Measurements from ENCODE around the gene BORCS5. TPM values are rescaled to one million over a fixed set of nuclear protein-coding genes. Genes with fewer than 3 reads are reported as not detected.

Gene BORCS5
- total and polyA plus RNA-seq, 7 donors = 4.3 to 13.3 (median 11.0) TPM

- ATAC-seq (no peak), DNase-seq (no peak)
- intact Hi-C loops (cut with DNase I) = no loop called here
- H3K9me3 ChIP-seq = peaks cover 15% of the 10 kb centered on the region
- H3K27me3 ChIP-seq (ENCODE audit: insufficient read depth in 3 of 3, low read length in 2 of 3) = no peaks in the 10 kb centered on the region
- H3K4me1 ChIP-seq = peaks cover 8% of the 10 kb centered on the region
- no peak overlapping the region for H3K27ac ChIP-seq
- H3K36me3 ChIP-seq (ENCODE audit: insufficient read depth in 1 of 2, low read depth in 1 of 2) = no peaks in the 10 kb centered on the region
- TF ChIP-seq CTCF (IDR thresholded peaks at IDR 0.05) = no peak
- 75 to 93% (median 89%) methylated on average over 2 of the region's 2 CpGs for WGBS, 3 donors
- no peak overlapping the region for H3K4me3 ChIP-seq
These were observed 68.1 kb downstream of the BORCS5 start for GRCh38 chr12:12425001-12425400.

- H3K36me3 ChIP-seq (ENCODE audit: insufficient read depth in 1 of 2, low read depth in 1 of 2) = no peaks in the 10 kb centered on the region
- TF ChIP-seq CTCF (IDR thresholded peaks at IDR 0.05) = no peak
- peaks cover 15% of the 10 kb centered on the region for H3K9me3 ChIP-seq
- 60 to 66% (median 61%) methylated on average over 1 of the region's 1 CpG for WGBS, 3 donors
- no peak overlapping the region for H3K4me3 ChIP-seq
- H3K4me1 ChIP-seq = peaks cover 8% of the 10 kb centered on the region
- no peak overlapping the region for H3K27ac ChIP-seq
- ATAC-seq (no peak), DNase-seq (no peak)
- no peaks in the 10 kb centered on the region for H3K27me3 ChIP-seq (ENCODE audit: insufficient read depth in 3 of 3, low read length in 2 of 3)
- intact Hi-C loops (cut with DNase I) = no loop called here
These were observed 68.7 kb downstream of the BORCS5 start for GRCh38 chr12:12425616-12426015.

GRCh38 chr12:12427568-12427967, 70.7 kb downstream of the BORCS5 start:
- WGBS, 3 donors = 92 to 96% (median 92%) methylated on average over 4 of the region's 4 CpGs
- DNase-seq (no peak), ATAC-seq (no peak)
- no peak for TF ChIP-seq CTCF (IDR thresholded peaks at IDR 0.05)
- H3K4me1 ChIP-seq = peaks cover 8% of the 10 kb centered on the region
- H3K27me3 ChIP-seq (ENCODE audit: insufficient read depth in 3 of 3, low read length in 2 of 3) = no peaks in the 10 kb centered on the region
- H3K9me3 ChIP-seq = peaks cover 13% of the 10 kb centered on the region
- H3K27ac ChIP-seq = no peak overlapping the region
- H3K36me3 ChIP-seq (ENCODE audit: insufficient read depth in 1 of 2, low read depth in 1 of 2) = no peaks in the 10 kb centered on the region
- intact Hi-C loops (cut with DNase I) = no loop called here
- H3K4me3 ChIP-seq = no peak overlapping the region

GRCh38 chr12:12428047-12428446, 71.2 kb downstream of the BORCS5 start:
- 84 to 86% (median 85%) methylated on average over 2 of the region's 2 CpGs for WGBS, 3 donors
- DNase-seq (no peak), ATAC-seq (no peak)
- intact Hi-C loops (cut with DNase I) = no loop called here
- TF ChIP-seq CTCF (IDR thresholded peaks at IDR 0.05) = no peak
- Histone ChIP-seq H3K27ac (no peak overlapping the region), H3K4me1 (peaks cover 8% of the 10 kb centered on the region), H3K27me3 (ENCODE audit: insufficient read depth in 3 of 3, low read length in 2 of 3) (no peaks in the 10 kb centered on the region), H3K4me3 (no peak overlapping the region), H3K36me3 (ENCODE audit: insufficient read depth in 1 of 2, low read depth in 1 of 2) (no peaks in the 10 kb centered on the region), H3K9me3 (peaks cover 9% of the 10 kb centered on the region)

- H3K36me3 ChIP-seq (ENCODE audit: insufficient read depth in 1 of 2, low read depth in 1 of 2) = no peaks in the 10 kb centered on the region
- no peaks in the 10 kb centered on the region for H3K9me3 ChIP-seq
- H3K27ac ChIP-seq = no peak overlapping the region
- intact Hi-C loops (cut with DNase I) = no loop called here
- ATAC-seq (no peak), DNase-seq (no peak)
- H3K4me1 ChIP-seq = peaks cover 8% of the 10 kb centered on the region
- H3K27me3 ChIP-seq (ENCODE audit: insufficient read depth in 3 of 3, low read length in 2 of 3) = no peaks in the 10 kb centered on the region
- H3K4me3 ChIP-seq = no peak overlapping the region
- TF ChIP-seq CTCF (IDR thresholded peaks at IDR 0.05) = no peak
- 88 to 91% (median 88%) methylated on average over 7 of the region's 7 CpGs for WGBS, 3 donors
These were observed 72.2 kb downstream of the BORCS5 start for GRCh38 chr12:12428961-12429657.

Data from psoas muscle (tissue), 8 donors.